Anterior cingulate cortex (tissue), 58 donors: Measurements from ENCODE around the gene MXI1.

ENCODE experiments used
- DNase-seq, 58 donors: peaks; one replicate each; lab custom pipeline; 2025; lab: John Stamatoyannopoulos, UW

MXI1 gene

GRCh38 chr10:110207011-110207804 lies at the start of gene MXI1:
Gene MXI1, plus strand, starts transcription at chr10:110207605. Its CDS starts 204 bp downstream, at chr10:110207809.
- DNase-seq, result peak in 57 of 58 donors; percentile 21 to 87 (median 69)

DNA sequence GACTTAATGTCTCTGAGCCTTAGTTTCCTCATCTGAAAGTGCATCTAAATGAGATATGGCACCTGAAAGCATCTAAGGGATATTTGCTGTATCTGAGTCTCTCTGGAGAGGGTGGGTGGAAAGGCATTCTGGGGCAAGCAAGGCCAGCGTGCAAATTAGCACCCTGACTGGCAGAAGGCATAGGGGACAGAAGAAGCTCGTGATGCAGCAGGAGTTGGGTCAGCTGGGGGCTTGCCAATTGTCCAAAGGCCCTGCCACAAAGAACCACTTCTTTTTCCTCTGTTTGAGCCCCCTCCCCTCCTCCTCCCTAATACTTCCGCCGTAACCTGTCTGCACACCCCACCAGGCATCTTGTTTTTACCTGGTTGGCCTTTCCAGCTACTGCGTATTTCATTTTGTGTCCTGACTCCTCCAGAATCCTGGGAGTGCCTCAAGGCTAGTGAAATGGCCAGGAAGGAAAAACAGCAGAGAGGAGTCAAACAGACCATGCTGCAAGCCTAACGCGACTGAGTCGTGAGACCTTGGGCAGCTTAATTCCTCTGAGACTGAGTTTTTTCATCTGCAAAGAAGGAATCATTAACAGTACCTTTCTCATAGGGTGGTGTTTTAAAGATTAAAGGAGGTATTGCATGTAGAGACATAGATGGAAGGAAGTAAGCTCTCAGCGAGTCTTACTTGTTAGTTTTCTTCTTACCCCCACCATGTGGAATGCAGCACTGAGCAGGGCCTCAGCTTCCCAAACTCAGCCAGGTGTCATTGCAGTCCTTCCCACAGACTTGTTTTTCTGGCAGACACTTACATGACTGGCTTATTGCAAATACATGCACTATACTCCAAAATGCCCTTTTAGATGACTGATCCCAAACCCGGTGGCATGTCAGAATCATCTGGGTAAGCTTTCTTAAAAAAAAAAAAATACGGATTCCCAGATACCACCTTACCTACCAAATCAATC lies 49.1 kb upstream of the MXI1 start:
- no peak for DNase-seq

- no peak for DNase-seq
Measured at GRCh38 chr10:110160081-110160480, 47.3 kb upstream of the MXI1 start.

DNA sequence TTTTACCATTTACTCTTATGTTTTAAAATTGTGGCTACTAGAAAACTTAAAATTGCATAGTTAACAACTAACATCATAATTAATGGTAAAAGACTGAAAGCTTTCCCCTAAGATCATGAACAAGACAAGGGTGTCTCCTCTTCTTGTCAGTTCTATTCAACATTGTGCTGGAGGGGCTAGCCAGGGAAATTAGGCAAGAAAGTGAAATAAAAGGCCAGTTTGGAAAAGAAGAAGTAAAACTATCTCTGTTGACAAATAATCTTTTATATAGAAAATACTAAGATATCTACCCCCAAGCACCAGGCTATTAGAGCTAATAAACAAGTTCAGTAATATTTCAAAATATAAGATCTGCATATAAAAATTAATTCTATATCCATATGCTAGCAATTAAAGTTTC lies 46.9 kb upstream of the MXI1 start:
- no peak for DNase-seq

DNA sequence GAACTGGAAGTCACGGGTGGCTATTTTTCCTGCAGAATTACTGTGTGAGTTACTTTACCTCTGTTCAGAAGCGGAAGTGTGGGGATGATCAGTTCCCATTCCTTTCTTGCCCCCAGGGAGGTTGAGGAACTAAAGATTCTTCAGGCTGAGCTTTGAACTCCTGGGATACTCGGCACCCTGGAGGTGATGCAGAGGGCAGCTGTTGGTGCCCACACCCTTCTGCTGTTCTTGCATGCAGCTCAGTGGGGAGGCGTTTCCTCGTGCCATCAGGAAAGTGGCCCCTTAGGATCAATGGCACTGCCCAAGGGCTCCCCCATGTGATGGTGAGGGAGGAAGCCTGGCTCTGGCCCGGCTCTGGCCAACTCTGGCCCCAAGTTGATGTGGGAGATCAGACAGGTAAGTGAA lies 44.7 kb upstream of the MXI1 start:
- no peak for DNase-seq

- DNase-seq, result no peak
Measured at GRCh38 chr10:110163192-110163773, 44.1 kb upstream of the MXI1 start.

DNA sequence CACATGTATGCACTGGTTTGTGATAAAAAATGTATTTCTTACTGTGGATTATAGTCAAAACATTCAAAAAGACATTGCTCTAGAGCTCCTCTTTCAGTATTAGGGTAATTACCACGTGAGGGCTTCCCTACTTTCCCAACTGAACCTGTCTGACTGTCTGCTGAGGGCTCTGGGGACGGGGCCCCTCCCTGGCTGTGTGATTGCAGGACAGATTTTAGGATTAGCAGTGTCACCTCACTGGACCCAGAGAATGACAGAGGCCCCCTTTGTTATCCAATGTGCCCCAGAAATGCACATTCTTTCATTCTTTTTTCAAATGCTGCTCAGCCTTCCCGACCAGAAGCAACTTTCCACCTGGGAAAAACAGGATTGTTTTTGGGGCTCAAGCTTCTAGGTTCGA lies 43.6 kb upstream of the MXI1 start:
- DNase-seq, result no peak

DNA sequence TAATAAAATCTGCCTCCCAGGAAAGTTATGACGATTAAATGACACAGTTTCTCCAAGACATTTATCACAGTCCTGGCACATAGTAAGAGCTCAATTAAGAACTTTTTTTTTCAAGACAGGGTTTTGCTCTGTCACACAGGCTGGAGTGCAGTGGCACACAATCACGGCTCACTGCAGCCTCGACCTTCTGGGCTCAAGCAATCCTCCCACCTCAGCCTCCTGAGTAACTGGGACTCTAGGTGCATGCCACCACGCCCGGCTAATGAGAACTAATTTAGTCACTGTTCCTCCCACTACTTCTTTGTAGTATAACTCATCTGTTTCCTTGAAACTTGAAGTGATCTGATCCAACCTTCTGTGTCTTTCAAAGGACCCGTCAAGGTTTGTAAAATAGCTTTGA lies 42.2 kb upstream of the MXI1 start:
- DNase-seq, result no peak

DNA sequence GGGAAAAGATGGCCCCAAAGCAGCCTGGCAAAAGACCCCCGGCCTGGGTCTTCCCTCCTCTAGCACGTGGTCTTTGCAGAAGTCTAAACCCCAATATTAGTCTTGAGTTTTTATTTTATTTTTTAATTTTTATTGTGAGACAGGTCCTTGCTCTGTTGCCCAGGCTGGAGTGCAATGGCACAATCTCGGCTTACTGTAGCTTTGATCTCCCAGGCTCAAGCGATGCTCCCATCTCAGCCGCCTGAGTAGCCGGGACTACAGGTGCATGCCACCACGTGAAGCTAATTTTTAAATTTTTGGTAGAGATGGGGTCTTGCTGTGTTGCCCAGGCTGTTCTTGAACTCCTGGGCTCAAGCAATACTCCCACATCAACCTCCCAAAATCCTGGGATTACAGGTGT lies 40.3 kb upstream of the MXI1 start:
- DNase-seq, result no peak

DNA sequence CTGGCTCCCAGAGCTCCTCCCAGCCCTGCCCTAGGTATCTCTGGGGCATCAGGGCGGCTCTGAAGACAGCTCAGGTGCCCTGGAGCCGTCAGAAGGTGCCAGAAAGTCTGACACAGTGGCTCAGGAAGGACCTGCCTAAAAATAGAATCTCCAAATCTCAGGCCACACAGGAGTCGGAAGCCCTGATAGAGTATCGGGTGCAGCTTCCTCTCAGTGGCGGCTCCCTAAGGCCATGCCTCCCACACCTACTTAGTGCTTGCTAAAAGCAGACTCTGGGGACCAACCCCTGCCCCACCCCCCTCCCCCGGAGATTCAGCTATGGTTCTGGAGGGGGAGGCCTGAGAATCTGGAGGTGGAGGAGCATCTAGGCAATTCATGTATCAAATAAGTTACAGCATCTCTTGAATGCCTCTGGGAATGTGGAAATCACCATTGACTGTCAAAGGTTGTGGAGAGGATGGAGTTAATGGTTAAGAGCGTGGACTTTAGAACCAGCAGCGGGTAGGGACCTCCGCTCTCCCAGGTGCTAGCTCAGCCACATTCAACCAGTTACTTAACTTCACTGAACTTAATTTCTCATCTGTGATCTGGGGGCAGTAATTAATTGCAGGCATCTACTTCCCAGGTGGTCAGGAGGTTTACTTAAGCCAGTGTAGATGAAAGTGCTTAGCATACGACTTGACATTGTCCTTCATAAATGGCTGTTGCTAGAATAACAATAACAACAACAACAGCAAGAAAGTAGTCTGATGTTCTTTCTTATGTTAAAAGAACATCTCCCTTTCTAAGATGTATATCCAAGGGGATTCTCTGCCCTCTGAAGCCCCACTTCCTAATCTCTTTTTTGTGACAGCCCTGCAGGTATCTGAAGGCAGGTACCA lies 38.6 kb upstream of the MXI1 start:
- no peak for DNase-seq

DNA sequence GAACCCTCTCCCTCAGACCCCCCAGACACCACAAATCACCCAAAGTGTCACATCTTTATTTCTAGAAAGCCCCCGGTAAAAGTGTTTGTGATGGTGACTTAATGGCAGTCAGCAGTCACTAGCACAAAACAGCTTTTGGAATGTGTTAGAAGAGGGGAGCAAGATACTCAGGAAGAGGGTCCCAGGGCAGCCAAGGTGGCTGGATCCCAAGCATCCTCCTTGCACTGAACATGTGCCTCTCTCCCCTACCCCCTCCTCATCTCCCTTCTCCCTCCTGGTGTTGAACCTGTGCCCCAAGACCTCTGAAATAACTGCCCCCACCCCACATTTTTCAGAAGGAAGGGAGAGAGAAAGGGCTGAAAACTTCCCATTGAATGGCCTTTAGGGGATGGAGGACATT lies 37.8 kb upstream of the MXI1 start:
- no peak for DNase-seq

- no peak for DNase-seq
Measured at GRCh38 chr10:110170142-110170971, 37.0 kb upstream of the MXI1 start.

DNA sequence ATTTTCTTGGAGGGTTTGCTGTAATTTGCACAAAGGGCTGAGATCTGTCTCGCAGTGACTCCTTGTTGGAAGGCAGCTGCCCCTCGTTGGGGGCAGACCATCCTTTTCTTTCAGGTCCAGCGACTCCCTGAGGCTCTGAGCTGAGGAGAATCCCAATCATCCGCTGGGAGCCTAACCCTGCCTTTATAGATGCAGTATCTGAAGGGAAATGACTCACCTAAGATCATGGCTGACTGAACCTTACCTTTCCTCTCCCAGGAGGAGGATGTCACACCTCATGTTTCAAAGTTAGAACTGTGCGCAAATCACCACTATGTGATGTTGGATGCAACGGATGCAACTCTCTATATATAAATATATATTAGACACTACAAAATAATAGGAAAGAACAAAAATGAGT lies 36.4 kb upstream of the MXI1 start:
- no peak for DNase-seq

DNA sequence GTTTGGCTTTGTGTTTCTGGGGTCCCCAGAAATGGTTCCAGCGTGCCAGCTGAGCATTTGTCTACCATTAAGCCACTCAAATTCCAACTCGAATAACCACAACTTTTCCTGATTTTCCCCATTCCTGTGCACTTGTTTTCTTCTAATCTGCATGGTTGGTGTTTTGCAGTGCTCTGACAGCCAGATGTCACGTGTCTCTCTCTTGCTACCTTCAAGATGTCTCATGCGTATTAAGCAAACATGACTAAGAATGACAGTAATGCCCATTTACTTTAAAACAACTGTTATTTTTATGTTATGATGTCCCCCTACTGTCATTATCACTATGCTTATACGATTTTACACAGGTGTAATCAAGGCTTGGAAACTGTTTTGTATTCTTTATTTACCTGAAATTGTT lies 35.2 kb upstream of the MXI1 start:
- DNase-seq, result no peak

DNA sequence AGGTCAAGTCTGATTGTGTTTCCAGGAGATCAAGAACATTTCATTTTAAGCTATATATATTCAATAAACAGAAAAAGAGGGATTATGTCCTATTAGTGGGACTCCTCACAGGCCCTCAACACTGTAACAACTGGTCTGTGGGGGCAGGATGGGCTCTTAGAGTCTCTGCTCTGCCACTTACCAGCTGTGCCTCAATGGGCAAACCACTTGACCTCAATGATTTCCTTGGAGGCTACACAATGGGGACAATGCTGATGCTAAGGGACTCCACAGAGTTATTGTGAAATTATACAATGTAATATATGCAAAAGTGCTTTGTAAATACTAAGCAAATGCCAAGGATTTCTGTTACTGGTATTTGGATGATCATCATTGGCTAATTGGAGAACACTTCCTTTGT lies 33.2 kb upstream of the MXI1 start:
- DNase-seq, result no peak

GRCh38 chr10:110174816-110175215 lies 32.6 kb upstream of the MXI1 start:
- no peak for DNase-seq

DNA sequence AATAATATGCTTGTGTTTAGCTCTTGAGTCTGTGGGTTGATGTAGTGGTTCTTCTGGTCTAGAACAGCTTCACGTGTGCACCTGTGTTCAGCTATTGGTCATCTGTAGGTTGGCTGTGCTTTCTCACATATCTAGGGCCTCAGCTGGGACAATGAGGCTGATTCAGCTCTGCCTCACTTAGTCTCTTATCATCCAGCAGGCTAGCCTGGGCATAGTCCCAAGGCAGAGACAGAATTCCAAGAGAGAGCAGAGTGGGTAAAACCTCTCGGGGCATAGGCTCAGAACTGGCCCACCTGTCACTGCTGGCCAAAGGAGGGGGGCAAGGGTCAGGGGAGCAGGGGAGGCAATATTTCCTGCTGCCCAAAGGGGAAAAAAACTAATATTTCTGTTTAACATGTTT lies 32.0 kb upstream of the MXI1 start:
- DNase-seq, result no peak

- no peak for DNase-seq
Measured at GRCh38 chr10:110176141-110177030, 31.0 kb upstream of the MXI1 start.
